ENCODE measurements around the gene JADE2. TPM values are rescaled to one million over a fixed set of nuclear protein-coding genes. Genes with fewer than 3 reads are reported as not detected.

JADE2 gene
- total RNA-seq, 1 donor from 2014 or later: 70.9 TPM

- Histone ChIP-seq H3K36me3 (peaks cover 23 to 26% of the 10 kb centered on the region in 2 donors), H3K27ac (peak overlapping the region; percentile 58 to 63), H3K4me1 (peaks cover 22 to 63% of the 10 kb centered on the region in 2 donors), H3K4me3 (peak overlapping the region; percentile 4 to 11), H3K27me3 (no peaks in the 10 kb centered on the region), H3K9me3 (no peaks in the 10 kb centered on the region)
- DNase-seq (ENCODE audit: low spot score in 2 of 2): peak in 1 of 2 donors; percentile 92
- intact Hi-C loops (cut with DNase I): no loop called here
- no peak for TF ChIP-seq CTCF (IDR thresholded peaks at IDR 0.05)
Observed at GRCh38 chr5:134533115-134533815, 7.8 kb downstream of the JADE2 start.

DNA sequence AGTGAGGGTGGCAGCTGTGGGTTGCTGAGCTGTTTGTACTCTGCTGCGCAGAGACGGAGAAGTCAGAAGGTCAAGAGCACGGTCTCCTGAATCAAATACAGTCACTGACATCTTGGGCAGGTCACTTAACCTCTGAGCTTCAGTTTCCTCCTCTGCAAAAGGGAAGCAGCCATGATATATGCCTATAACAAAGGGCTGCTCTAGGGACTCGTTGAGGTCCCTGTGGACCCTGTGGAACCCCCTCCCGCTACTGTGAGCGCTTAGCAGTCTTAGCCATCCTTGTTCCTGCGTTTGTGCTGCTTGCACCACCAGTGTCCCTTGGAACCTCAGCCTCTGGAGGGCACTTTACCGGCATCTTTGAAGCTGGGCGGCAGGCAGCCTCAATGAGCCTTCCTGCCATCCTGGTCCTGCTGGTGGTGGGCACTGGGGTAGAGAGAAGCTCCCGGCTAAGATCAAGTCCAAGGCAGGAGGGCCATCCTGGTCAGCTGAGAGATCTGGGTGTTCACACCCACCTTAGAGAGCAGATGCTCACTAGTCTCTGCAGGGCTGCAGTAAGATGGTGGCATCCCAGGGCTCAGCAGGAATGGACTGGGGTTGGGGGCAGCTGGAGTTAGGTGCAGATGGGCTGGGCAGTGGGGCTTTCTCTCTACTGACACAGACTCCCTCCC, 8.7 kb downstream of the JADE2 start:
- Histone ChIP-seq H3K4me3 (no peak overlapping the region), H3K27me3 (no peaks in the 10 kb centered on the region), H3K4me1 (peaks cover 22 to 53% of the 10 kb centered on the region in 2 donors), H3K9me3 (no peaks in the 10 kb centered on the region), H3K27ac (peak overlapping the region; percentile 58 to 63), H3K36me3 (peaks cover 28 to 33% of the 10 kb centered on the region in 2 donors)
- no peak for TF ChIP-seq CTCF (IDR thresholded peaks at IDR 0.05)
- intact Hi-C loops (cut with DNase I): no loop called here
- no peak for DNase-seq (ENCODE audit: low spot score in 2 of 2)

DNA sequence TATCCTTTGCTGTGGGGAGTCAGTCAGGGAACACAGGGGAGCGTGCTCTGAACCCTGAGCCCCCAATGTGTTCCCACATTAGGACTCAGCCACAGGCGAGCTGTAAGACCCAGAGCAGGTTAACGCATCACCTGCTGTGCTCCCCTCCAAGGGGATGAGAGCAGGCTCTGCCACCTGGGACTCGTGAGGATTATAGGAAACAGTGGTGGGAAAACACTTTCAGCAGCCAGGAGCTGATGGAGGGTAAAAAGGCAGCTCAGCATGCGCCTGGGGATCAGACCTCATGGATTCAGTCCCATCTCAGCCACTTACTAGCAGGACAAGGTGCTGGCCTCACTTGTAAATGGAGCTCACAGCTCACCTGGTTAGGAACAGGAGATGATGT, 9.2 kb downstream of the JADE2 start:
- H3K27me3 ChIP-seq: no peaks in the 10 kb centered on the region
- H3K36me3 ChIP-seq: peaks cover 33 to 39% of the 10 kb centered on the region in 2 donors
- H3K4me3 ChIP-seq: no peak overlapping the region
- intact Hi-C loops (cut with DNase I): no loop called here
- H3K4me1 ChIP-seq: peaks cover 19 to 48% of the 10 kb centered on the region in 2 donors
- no peak for DNase-seq (ENCODE audit: low spot score in 2 of 2)
- TF ChIP-seq CTCF (IDR thresholded peaks at IDR 0.05): no peak
- peak overlapping the region in 1 of 2 donors; percentile 58 for H3K27ac ChIP-seq
- H3K9me3 ChIP-seq: no peaks in the 10 kb centered on the region

GRCh38 chr5:134536876-134537275, 11.4 kb downstream of the JADE2 start:
- Histone ChIP-seq H3K4me1 (peaks cover 6 to 27% of the 10 kb centered on the region in 2 donors), H3K27ac (no peak overlapping the region), H3K27me3 (no peaks in the 10 kb centered on the region), H3K36me3 (peaks cover 54 to 60% of the 10 kb centered on the region in 2 donors), H3K4me3 (no peak overlapping the region), H3K9me3 (no peaks in the 10 kb centered on the region)
- DNase-seq (ENCODE audit: low spot score in 2 of 2): no peak
- no peak for TF ChIP-seq CTCF (IDR thresholded peaks at IDR 0.05)
- intact Hi-C loops (cut with DNase I): no loop called here

GRCh38 chr5:134537297-134537696, 11.8 kb downstream of the JADE2 start:
- no peak for DNase-seq (ENCODE audit: low spot score in 2 of 2)
- peaks cover 4 to 22% of the 10 kb centered on the region in 2 donors for H3K4me1 ChIP-seq
- no peak overlapping the region for H3K27ac ChIP-seq
- no peaks in the 10 kb centered on the region for H3K27me3 ChIP-seq
- intact Hi-C loops (cut with DNase I): no loop called here
- no peak for TF ChIP-seq CTCF (IDR thresholded peaks at IDR 0.05)
- no peak overlapping the region for H3K4me3 ChIP-seq
- peaks cover 54 to 63% of the 10 kb centered on the region in 2 donors for H3K36me3 ChIP-seq
- no peaks in the 10 kb centered on the region for H3K9me3 ChIP-seq

Measured in ascending aorta (tissue), 2 donors.